ENCODE results near the gene MON1A. TPM values are rescaled to one million over a fixed set of nuclear protein-coding genes. Genes with fewer than 3 reads are reported as not detected.

MON1A gene
- 15.5 and 17.3 TPM in 2 replicates for total RNA-seq

GRCh38 chr3:49929291-49930167, at the start of gene MON1A:
MON1A (minus strand) TSS chr3:49929811; CDS start chr3:49913346, 16,465 bp downstream.
- peaks cover 21% of the 10 kb centered on the region for H3K4me1 Mint-ChIP-seq (ENCODE audit: low read depth)
- no peaks in the 10 kb centered on the region for H3K9me3 Mint-ChIP-seq
- H3K4me3 Mint-ChIP-seq: peak within 1 kb of the TSS; percentile 90
- H3K27me3 Mint-ChIP-seq (ENCODE audit: insufficient read depth): no peaks in the 10 kb centered on the region
- intact Hi-C loops (cut with micrococcal nuclease): loop anchor here (1.0 to 2.0 kb wide), 8 partner anchors 11 to 363 kb away; partner anchors contain the start of genes IFRD2, INKA1, IP6K1 and MST1R
- H3K27ac Mint-ChIP-seq: peak within 1 kb of the TSS; percentile 81
- DNase-seq (ENCODE audit: low spot score): peak; percentile 88
- peaks cover 3% of the 10 kb centered on the region for H3K36me3 Mint-ChIP-seq (ENCODE audit: low read depth)

- DNase-seq (ENCODE audit: low spot score): no peak
- H3K4me3 Mint-ChIP-seq: no peak overlapping the region
- no peak overlapping the region for H3K27ac Mint-ChIP-seq
- no peaks in the 10 kb centered on the region for H3K27me3 Mint-ChIP-seq (ENCODE audit: insufficient read depth)
- H3K36me3 Mint-ChIP-seq (ENCODE audit: low read depth): peaks cover 21% of the 10 kb centered on the region
- H3K9me3 Mint-ChIP-seq: no peaks in the 10 kb centered on the region
- intact Hi-C loops (cut with micrococcal nuclease): no loop called here
- no peaks in the 10 kb centered on the region for H3K4me1 Mint-ChIP-seq (ENCODE audit: low read depth)
Measured at GRCh38 chr3:49976942-49977341, 47.3 kb upstream of the MON1A start.

- no peak for DNase-seq (ENCODE audit: low spot score)
- Mint-ChIP-seq H3K27ac (no peak overlapping the region), H3K4me3 (no peak overlapping the region), H3K4me1 (ENCODE audit: low read depth) (no peaks in the 10 kb centered on the region), H3K9me3 (no peaks in the 10 kb centered on the region), H3K27me3 (ENCODE audit: insufficient read depth) (no peaks in the 10 kb centered on the region), H3K36me3 (ENCODE audit: low read depth) (peaks cover 20% of the 10 kb centered on the region)
- intact Hi-C loops (cut with micrococcal nuclease): no loop called here
Measured at GRCh38 chr3:49972656-49973055, 43.0 kb upstream of the MON1A start.

- no peak overlapping the region for H3K4me3 Mint-ChIP-seq
- peaks cover 16% of the 10 kb centered on the region for H3K36me3 Mint-ChIP-seq (ENCODE audit: low read depth)
- DNase-seq (ENCODE audit: low spot score): no peak
- no peak overlapping the region for H3K27ac Mint-ChIP-seq
- intact Hi-C loops (cut with micrococcal nuclease): no loop called here
- H3K27me3 Mint-ChIP-seq (ENCODE audit: insufficient read depth): no peaks in the 10 kb centered on the region
- H3K9me3 Mint-ChIP-seq: no peaks in the 10 kb centered on the region
- H3K4me1 Mint-ChIP-seq (ENCODE audit: low read depth): no peaks in the 10 kb centered on the region
Measured at GRCh38 chr3:49968346-49968745, 38.7 kb upstream of the MON1A start.

GRCh38 chr3:49967291-49967690, 37.7 kb upstream of the MON1A start:
- DNase-seq (ENCODE audit: low spot score): no peak
- Mint-ChIP-seq H3K27ac (no peak overlapping the region), H3K27me3 (ENCODE audit: insufficient read depth) (no peaks in the 10 kb centered on the region), H3K4me3 (no peak overlapping the region), H3K4me1 (ENCODE audit: low read depth) (no peaks in the 10 kb centered on the region), H3K36me3 (ENCODE audit: low read depth) (peaks cover 12% of the 10 kb centered on the region), H3K9me3 (no peaks in the 10 kb centered on the region)
- intact Hi-C loops (cut with micrococcal nuclease): no loop called here

- H3K4me3 Mint-ChIP-seq: no peak overlapping the region
- intact Hi-C loops (cut with micrococcal nuclease): no loop called here
- H3K27me3 Mint-ChIP-seq (ENCODE audit: insufficient read depth): no peaks in the 10 kb centered on the region
- peaks cover 9% of the 10 kb centered on the region for H3K36me3 Mint-ChIP-seq (ENCODE audit: low read depth)
- no peak for DNase-seq (ENCODE audit: low spot score)
- H3K4me1 Mint-ChIP-seq (ENCODE audit: low read depth): no peaks in the 10 kb centered on the region
- H3K27ac Mint-ChIP-seq: no peak overlapping the region
- no peaks in the 10 kb centered on the region for H3K9me3 Mint-ChIP-seq
Measured at GRCh38 chr3:49966233-49966942, 36.8 kb upstream of the MON1A start.

- no peak overlapping the region for H3K27ac Mint-ChIP-seq
- no peak overlapping the region for H3K4me3 Mint-ChIP-seq
- H3K27me3 Mint-ChIP-seq (ENCODE audit: insufficient read depth): no peaks in the 10 kb centered on the region
- H3K4me1 Mint-ChIP-seq (ENCODE audit: low read depth): peaks cover 12% of the 10 kb centered on the region
- intact Hi-C loops (cut with micrococcal nuclease): no loop called here
- H3K9me3 Mint-ChIP-seq: no peaks in the 10 kb centered on the region
- peaks cover 9% of the 10 kb centered on the region for H3K36me3 Mint-ChIP-seq (ENCODE audit: low read depth)
- no peak for DNase-seq (ENCODE audit: low spot score)
Measured at GRCh38 chr3:49955636-49956035, 26.0 kb upstream of the MON1A start.

- intact Hi-C loops (cut with micrococcal nuclease): no loop called here
- no peak for DNase-seq (ENCODE audit: low spot score)
- H3K27me3 Mint-ChIP-seq (ENCODE audit: insufficient read depth): no peaks in the 10 kb centered on the region
- no peak overlapping the region for H3K4me3 Mint-ChIP-seq
- no peaks in the 10 kb centered on the region for H3K9me3 Mint-ChIP-seq
- peaks cover 1% of the 10 kb centered on the region for H3K36me3 Mint-ChIP-seq (ENCODE audit: low read depth)
- H3K27ac Mint-ChIP-seq: no peak overlapping the region
- H3K4me1 Mint-ChIP-seq (ENCODE audit: low read depth): peaks cover 20% of the 10 kb centered on the region
Measured at GRCh38 chr3:49952924-49953323, 23.3 kb upstream of the MON1A start.

GRCh38 chr3:49942651-49943050, 13.0 kb upstream of the MON1A start:
- no peak overlapping the region for H3K27ac Mint-ChIP-seq
- peaks cover 4% of the 10 kb centered on the region for H3K9me3 Mint-ChIP-seq
- no peaks in the 10 kb centered on the region for H3K27me3 Mint-ChIP-seq (ENCODE audit: insufficient read depth)
- H3K4me3 Mint-ChIP-seq: peak overlapping the region; percentile 28
- intact Hi-C loops (cut with micrococcal nuclease): loop anchor here (5.0 kb wide), 2 partner anchors 145 to 1475 kb away; partner anchors contain the start of gene RBM5
- H3K4me1 Mint-ChIP-seq (ENCODE audit: low read depth): peaks cover 22% of the 10 kb centered on the region
- H3K36me3 Mint-ChIP-seq (ENCODE audit: low read depth): peaks cover 21% of the 10 kb centered on the region
- DNase-seq (ENCODE audit: low spot score): no peak

GRCh38 chr3:49940667-49941249, 11.1 kb upstream of the MON1A start:
- no peak for DNase-seq (ENCODE audit: low spot score)
- H3K36me3 Mint-ChIP-seq (ENCODE audit: low read depth): peaks cover 14% of the 10 kb centered on the region
- no peaks in the 10 kb centered on the region for H3K27me3 Mint-ChIP-seq (ENCODE audit: insufficient read depth)
- H3K4me3 Mint-ChIP-seq: peak overlapping the region; percentile 97
- peak overlapping the region; percentile 98 for H3K27ac Mint-ChIP-seq
- H3K4me1 Mint-ChIP-seq (ENCODE audit: low read depth): peaks cover 22% of the 10 kb centered on the region
- H3K9me3 Mint-ChIP-seq: peaks cover 4% of the 10 kb centered on the region
- intact Hi-C loops (cut with micrococcal nuclease): loop anchor here (1.0 to 5.0 kb wide), 10 partner anchors 11 to 1473 kb away; partner anchors contain the start of genes APEH, GNAI2, HYAL3 and IP6K1

- peaks cover 22% of the 10 kb centered on the region for H3K4me1 Mint-ChIP-seq (ENCODE audit: low read depth)
- H3K4me3 Mint-ChIP-seq: peak within 1 kb of the TSS; percentile 97
- H3K27me3 Mint-ChIP-seq (ENCODE audit: insufficient read depth): no peaks in the 10 kb centered on the region
- intact Hi-C loops (cut with micrococcal nuclease): loop anchor here (1.0 to 5.0 kb wide), 10 partner anchors 11 to 1473 kb away; partner anchors contain the start of genes APEH, GNAI2, HYAL3 and IP6K1
- H3K27ac Mint-ChIP-seq: peak within 1 kb of the TSS; percentile 98
- H3K36me3 Mint-ChIP-seq (ENCODE audit: low read depth): peaks cover 14% of the 10 kb centered on the region
- peaks cover 4% of the 10 kb centered on the region for H3K9me3 Mint-ChIP-seq
- peak; percentile 95 for DNase-seq (ENCODE audit: low spot score)
Measured at GRCh38 chr3:49939858-49940666, 10.5 kb upstream of the MON1A start, which contains the start of gene RBM6. RBM6 (plus strand) TSS chr3:49940150; CDS start chr3:49962642, 22,492 bp downstream.

GRCh38 chr3:49937090-49937489, 7.5 kb upstream of the MON1A start:
- no peak overlapping the region for H3K27ac Mint-ChIP-seq
- H3K9me3 Mint-ChIP-seq: no peaks in the 10 kb centered on the region
- no peak overlapping the region for H3K4me3 Mint-ChIP-seq
- peaks cover 6% of the 10 kb centered on the region for H3K36me3 Mint-ChIP-seq (ENCODE audit: low read depth)
- peaks cover 8% of the 10 kb centered on the region for H3K4me1 Mint-ChIP-seq (ENCODE audit: low read depth)
- intact Hi-C loops (cut with micrococcal nuclease): no loop called here
- DNase-seq (ENCODE audit: low spot score): no peak
- H3K27me3 Mint-ChIP-seq (ENCODE audit: insufficient read depth): no peaks in the 10 kb centered on the region
